SK-N-SH treated with all-trans-retinoic acid at 6 μM for 48 hours (cell line): ENCODE measurements around the gene TBC1D16.

Experiments
- ATAC-seq: fragments of 200-7000 bp; cut with Tn5 transposase; 3 replicates; pipeline ENCODE4 v1.9.1; 2020; ENCODE audit warnings: mild to moderate bottlenecking, moderate library complexity
- BACH2 ChIP-seq: fragments of 250-450 bp; sonication (Bioruptor Pico); IDR thresholded peaks from 2 replicates; pipeline ENCODE4 v1.9.0; 2021; ENCODE audit warnings: mild to moderate bottlenecking, borderline replicate concordance
- CREB5 ChIP-seq: fragments of 250-450 bp; sonication (Bioruptor Pico); IDR thresholded peaks from 2 replicates; pipeline ENCODE4 v1.5.1; 2020; ENCODE audit warnings: low read depth, mild to moderate bottlenecking, moderate library complexity
- CSDC2 ChIP-seq: fragments of 250-450 bp; sonication (Bioruptor Pico); IDR thresholded peaks from 2 replicates; pipeline ENCODE4 v1.5.0; 2020; ENCODE audit warnings: mild to moderate bottlenecking, moderate library complexity
- CSRNP3 ChIP-seq: fragments of 250-450 bp; sonication (Bioruptor Pico); IDR thresholded peaks from 2 replicates; pipeline ENCODE4 v1.5.1; 2021; ENCODE audit warnings: mild to moderate bottlenecking, moderate library complexity
- ESRRG ChIP-seq: fragments of 250-450 bp; sonication (Bioruptor Pico); IDR thresholded peaks from 2 replicates; pipeline ENCODE4 v1.6.1; 2021; ENCODE audit warnings: mild to moderate bottlenecking
- GLIS3 ChIP-seq: fragments of 250-450 bp; sonication (Bioruptor Pico); IDR thresholded peaks from 2 replicates; pipeline ENCODE4 v1.5.0; 2020; ENCODE audit warnings: mild to moderate bottlenecking, moderate library complexity
- ISL1 ChIP-seq: fragments of 250-450 bp; sonication (Bioruptor Pico); IDR thresholded peaks from 2 replicates; pipeline ENCODE4 v2.1.2; 2022; ENCODE audit warnings: mild to moderate bottlenecking, moderate library complexity
- PATZ1 ChIP-seq: fragments of 250-450 bp; sonication (Bioruptor Pico); IDR thresholded peaks from 2 replicates; pipeline ENCODE4 v1.8.0; 2020; ENCODE audit warnings: mild to moderate bottlenecking, moderate library complexity, borderline replicate concordance
- POU6F1 ChIP-seq: fragments of 250-450 bp; sonication (Bioruptor Pico); IDR thresholded peaks from 2 replicates; pipeline ENCODE4 v1.8.0; 2021; ENCODE audit warnings: low read depth, mild to moderate bottlenecking, moderate library complexity, borderline replicate concordance
- PPARA ChIP-seq: fragments of 250-450 bp; sonication (Bioruptor Pico); IDR thresholded peaks from 2 replicates; pipeline ENCODE4 v1.5.0; 2020; ENCODE audit warnings: mild to moderate bottlenecking, borderline replicate concordance
- RARB ChIP-seq: fragments of 250-450 bp; sonication (Bioruptor Pico); IDR thresholded peaks from 2 replicates; pipeline ENCODE4 v1.8.0; 2021; ENCODE audit warnings: mild to moderate bottlenecking, moderate library complexity
- SNAI2 ChIP-seq: fragments of 250-450 bp; sonication (Bioruptor Pico); IDR thresholded peaks from 2 replicates; pipeline ENCODE4 v1.5.0; 2020; ENCODE audit warnings: mild to moderate bottlenecking, moderate library complexity
- TCF4 ChIP-seq: fragments of 250-450 bp; sonication (Bioruptor Pico); IDR thresholded peaks from 2 replicates; pipeline ENCODE4 v1.8.0; 2021; ENCODE audit warnings: mild to moderate bottlenecking, moderate library complexity, borderline replicate concordance
- ZC3H10 ChIP-seq: fragments of 250-450 bp; sonication (Bioruptor Pico); IDR thresholded peaks from 2 replicates; pipeline ENCODE4 v1.5.1; 2021; ENCODE audit warnings: mild to moderate bottlenecking, moderate library complexity
- ZFP3 ChIP-seq: fragments of 250-450 bp; sonication (Bioruptor Pico); IDR thresholded peaks from 2 replicates; pipeline ENCODE4 v1.5.0; 2020; ENCODE audit warnings: mild to moderate bottlenecking, moderate library complexity
- ZFP30 ChIP-seq: fragments of 450-650 bp; formaldehyde crosslinking; IDR thresholded peaks from 2 replicates; pipeline ENCODE4 v1.5.0; 2022; ENCODE audit warnings: mild to moderate bottlenecking, moderate library complexity
- ZNF565 ChIP-seq: fragments of 450-650 bp; formaldehyde crosslinking; conservative IDR thresholded peaks from 2 replicates; pipeline ENCODE4 v1.5.0; 2020; ENCODE audit warnings: low read depth, mild to moderate bottlenecking, moderate library complexity
- ZNF8 ChIP-seq: fragments of 450-650 bp; formaldehyde crosslinking; IDR thresholded peaks from 2 replicates; pipeline ENCODE4 v1.5.0; 2020; ENCODE audit warnings: mild to moderate bottlenecking, moderate library complexity

Gene TBC1D16

GRCh38 chr17:79943347-79944241 is 92.1 kb downstream of the TBC1D16 start:
- no peak for TF ChIP-seq ZNF8 (CRISPR knock-in tag)
- TF ChIP-seq PATZ1 (CRISPR knock-in tag): no peak
- TF ChIP-seq BACH2 (CRISPR knock-in tag): no peak
- no peak for TF ChIP-seq ISL1 (CRISPR knock-in tag)
- TF ChIP-seq CREB5 (CRISPR knock-in tag): no peak
- no peak for TF ChIP-seq SNAI2 (CRISPR knock-in tag)
- no peak for TF ChIP-seq PPARA (CRISPR knock-in tag)
- TF ChIP-seq, all 23 proteins: peak for 0
- ATAC-seq: no peak

- ATAC-seq: no peak
- TF ChIP-seq GLIS3 (CRISPR knock-in tag) (no peak), PATZ1 (CRISPR knock-in tag) (no peak), POU6F1 (no peak), ZFP3 (CRISPR knock-in tag) (no peak), ZNF8 (CRISPR knock-in tag) (no peak), ZFP30 (CRISPR knock-in tag) (no peak), ZNF565 (CRISPR knock-in tag) (no peak), ZC3H10 (CRISPR knock-in tag) (no peak), SNAI2 (CRISPR knock-in tag) (no peak), TCF4 (CRISPR knock-in tag) (no peak), ISL1 (CRISPR knock-in tag) (no peak)
Observed at GRCh38 chr17:79942591-79943346, 92.9 kb downstream of the TBC1D16 start.

GRCh38 chr17:79942011-79942405 is 93.7 kb downstream of the TBC1D16 start:
- TF ChIP-seq ZFP30 (CRISPR knock-in tag) (no peak), PATZ1 (CRISPR knock-in tag) (no peak), CSDC2 (no peak), CSRNP3 (CRISPR knock-in tag) (no peak), RARB (CRISPR knock-in tag) (no peak), BACH2 (CRISPR knock-in tag) (no peak), ESRRG (no peak), ZC3H10 (CRISPR knock-in tag) (no peak), ZNF565 (CRISPR knock-in tag) (no peak), ZNF8 (CRISPR knock-in tag) (no peak), ISL1 (CRISPR knock-in tag) (no peak), SNAI2 (CRISPR knock-in tag) (no peak), GLIS3 (CRISPR knock-in tag) (no peak), POU6F1 (no peak), ZFP3 (CRISPR knock-in tag) (no peak), PPARA (CRISPR knock-in tag) (no peak)
- ATAC-seq: no peak
